MM.1S (cell line): ENCODE data around the gene XCR1.

Source experiments
- EZH2 ChIP-seq: fragments of 300-600 bp; sonication (generic); optimal IDR thresholded peaks from 2 replicates; pipeline ENCODE3; 2017; ENCODE audit warnings: low read depth, mild to moderate bottlenecking, antibody characterized with exemption, low read length, mixed read lengths
- TF ChIP-seq, protein P1 (sequence below): fragments of 300-600 bp; sonication (generic); IDR thresholded peaks from 2 replicates; pipeline ENCODE4 v1.5.1; 2016; ENCODE audit warnings: antibody characterized with exemption, low read length, mixed read lengths

DNA sequence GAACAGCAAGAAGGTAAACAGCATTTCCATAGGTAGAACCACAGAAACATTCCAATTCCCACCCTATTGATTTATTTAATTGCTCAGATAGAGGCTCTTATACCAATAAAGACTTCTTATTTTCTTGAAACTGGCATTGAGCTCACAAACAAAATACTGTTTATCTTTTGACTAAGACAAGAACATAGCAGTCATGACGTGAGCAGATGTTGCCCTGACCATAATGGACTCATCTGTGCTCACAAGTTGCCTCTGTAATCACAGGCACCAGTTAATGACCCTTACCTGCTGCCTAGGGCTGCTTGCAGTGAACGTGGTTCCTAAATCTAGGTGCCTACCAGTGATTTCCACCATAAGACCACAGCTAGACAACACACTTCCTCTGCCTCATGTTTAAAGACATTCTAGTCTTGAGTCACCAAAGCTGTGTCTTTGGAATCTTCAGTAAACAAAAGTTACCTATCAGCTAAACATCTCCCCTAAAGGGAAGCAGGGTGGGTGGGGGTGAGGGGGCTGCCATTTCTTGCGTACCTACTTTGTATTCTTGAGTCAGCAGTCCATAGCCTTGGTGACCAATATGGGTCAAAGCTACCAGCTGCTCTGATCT is 33.8 kb downstream of the XCR1 start:
- TF ChIP-seq, protein P1, sequence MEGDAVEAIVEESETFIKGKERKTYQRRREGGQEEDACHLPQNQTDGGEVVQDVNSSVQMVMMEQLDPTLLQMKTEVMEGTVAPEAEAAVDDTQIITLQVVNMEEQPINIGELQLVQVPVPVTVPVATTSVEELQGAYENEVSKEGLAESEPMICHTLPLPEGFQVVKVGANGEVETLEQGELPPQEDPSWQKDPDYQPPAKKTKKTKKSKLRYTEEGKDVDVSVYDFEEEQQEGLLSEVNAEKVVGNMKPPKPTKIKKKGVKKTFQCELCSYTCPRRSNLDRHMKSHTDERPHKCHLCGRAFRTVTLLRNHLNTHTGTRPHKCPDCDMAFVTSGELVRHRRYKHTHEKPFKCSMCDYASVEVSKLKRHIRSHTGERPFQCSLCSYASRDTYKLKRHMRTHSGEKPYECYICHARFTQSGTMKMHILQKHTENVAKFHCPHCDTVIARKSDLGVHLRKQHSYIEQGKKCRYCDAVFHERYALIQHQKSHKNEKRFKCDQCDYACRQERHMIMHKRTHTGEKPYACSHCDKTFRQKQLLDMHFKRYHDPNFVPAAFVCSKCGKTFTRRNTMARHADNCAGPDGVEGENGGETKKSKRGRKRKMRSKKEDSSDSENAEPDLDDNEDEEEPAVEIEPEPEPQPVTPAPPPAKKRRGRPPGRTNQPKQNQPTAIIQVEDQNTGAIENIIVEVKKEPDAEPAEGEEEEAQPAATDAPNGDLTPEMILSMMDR = no peak
- TF ChIP-seq EZH2 = no peak
